Measurements from ENCODE around the gene DLGAP1. TPM values are rescaled to one million over a fixed set of nuclear protein-coding genes. Genes with fewer than 3 reads are reported as not detected.

Gene DLGAP1
- total and polyA plus RNA-seq, 2 of the 4 experiments (the other 2 are of a cell fraction) = under 0.01 to 0.09 TPM

DNA sequence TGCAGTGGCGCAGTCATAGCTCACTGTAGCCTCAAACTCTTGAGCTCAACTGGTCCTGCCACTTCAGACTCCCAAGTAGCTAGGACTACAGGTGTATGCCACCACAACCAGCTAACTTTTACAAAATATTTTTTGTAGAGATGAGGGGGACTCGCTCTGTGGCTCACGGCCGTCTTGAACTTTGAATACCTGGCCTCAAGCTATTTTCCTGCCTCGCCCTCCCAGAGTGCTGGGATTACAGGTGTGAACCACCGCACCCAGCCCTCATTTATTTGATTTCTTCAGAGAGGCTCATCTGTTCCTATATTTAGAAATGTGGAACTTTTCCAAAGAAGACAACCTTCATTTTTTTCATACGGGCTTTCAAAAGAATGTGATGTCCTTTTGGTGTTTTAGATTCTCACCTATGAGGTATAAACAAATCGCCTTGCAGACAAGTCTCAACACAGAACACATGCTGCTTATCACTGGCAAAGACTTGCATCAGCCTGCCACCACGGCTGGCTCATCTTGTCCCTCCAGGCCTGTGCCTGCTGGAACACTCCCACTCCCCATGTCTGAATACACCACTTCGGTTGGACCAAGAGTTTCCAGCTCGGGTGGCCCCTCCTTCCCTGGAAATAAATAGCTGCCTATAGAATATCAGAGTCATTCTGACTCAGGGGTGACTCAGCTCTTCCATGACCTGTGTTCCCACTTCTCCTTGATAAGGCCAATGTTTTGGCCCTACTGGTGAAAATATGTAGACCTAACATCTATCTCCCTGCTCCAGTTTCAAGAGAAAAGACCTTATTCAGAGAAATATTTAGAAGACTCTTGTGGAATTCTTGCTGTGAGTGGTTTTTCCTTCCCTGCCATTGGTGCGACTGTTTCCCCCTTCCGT lies 802.5 kb downstream of the DLGAP1 start (continued):
- TF ChIP-seq, protein P1, sequence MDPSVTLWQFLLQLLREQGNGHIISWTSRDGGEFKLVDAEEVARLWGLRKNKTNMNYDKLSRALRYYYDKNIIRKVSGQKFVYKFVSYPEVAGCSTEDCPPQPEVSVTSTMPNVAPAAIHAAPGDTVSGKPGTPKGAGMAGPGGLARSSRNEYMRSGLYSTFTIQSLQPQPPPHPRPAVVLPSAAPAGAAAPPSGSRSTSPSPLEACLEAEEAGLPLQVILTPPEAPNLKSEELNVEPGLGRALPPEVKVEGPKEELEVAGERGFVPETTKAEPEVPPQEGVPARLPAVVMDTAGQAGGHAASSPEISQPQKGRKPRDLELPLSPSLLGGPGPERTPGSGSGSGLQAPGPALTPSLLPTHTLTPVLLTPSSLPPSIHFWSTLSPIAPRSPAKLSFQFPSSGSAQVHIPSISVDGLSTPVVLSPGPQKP (IDR thresholded peaks at IDR 0.05; ENCODE audit: borderline replicate concordance, low read depth, low read length) = no peak
- TF ChIP-seq CEBPB (IDR thresholded peaks at IDR 0.05; ENCODE audit: low read depth, low read length) = peak; percentile 93
- TF ChIP-seq SMC3 (IDR thresholded peaks at IDR 0.05; ENCODE audit: low read depth, low read length) = 0 out of 2 replicates have a peak, but pooled peaks have one; percentile 0
- peak; percentile 82 for TF ChIP-seq MAFK (IDR thresholded peaks at IDR 0.05; ENCODE audit: low read depth, low read length)
- TF ChIP-seq MAZ (IDR thresholded peaks at IDR 0.05; ENCODE audit: borderline replicate concordance, low read depth, low read length) = peak; percentile 63; the same call in 1 of the 2 replicates
